Non-pigmented ciliary epithelial cell (primary cell): ENCODE measurements around the gene TTLL11.

ENCODE experiments used
- DNase-seq: peaks from one replicate; pipeline ENCODE4 v3.0.0-alpha.2; 2010; ENCODE audit warnings: low read depth

The TTLL11 gene

GRCh38 chr9:122110100-122110833 is 17.2 kb upstream of the TTLL11 start:
- DNase-seq: no peak

- no peak for DNase-seq
Measured at GRCh38 chr9:122109035-122109813, 16.1 kb upstream of the TTLL11 start.

GRCh38 chr9:122107291-122107805 is 14.2 kb upstream of the TTLL11 start:
- DNase-seq: no peak

GRCh38 chr9:122106576-122106975 is 13.5 kb upstream of the TTLL11 start:
- DNase-seq: no peak

GRCh38 chr9:122103985-122104384 is 10.9 kb upstream of the TTLL11 start:
- no peak for DNase-seq

GRCh38 chr9:122102156-122102555 is 9.0 kb upstream of the TTLL11 start:
- no peak for DNase-seq

GRCh38 chr9:122100756-122101155 is 7.6 kb upstream of the TTLL11 start:
- no peak for DNase-seq

GRCh38 chr9:122099271-122099869 is 6.3 kb upstream of the TTLL11 start:
- no peak for DNase-seq

- DNase-seq: no peak
Measured at GRCh38 chr9:122097679-122098315, 4.7 kb upstream of the TTLL11 start.

- no peak for DNase-seq
Measured at GRCh38 chr9:122096620-122097415, 3.7 kb upstream of the TTLL11 start.

GRCh38 chr9:122095010-122095767 is 2.1 kb upstream of the TTLL11 start:
- DNase-seq: peak; percentile 27

GRCh38 chr9:122091682-122092592 is 1.2 kb downstream of the TTLL11 start:
- DNase-seq: no peak

GRCh38 chr9:122090981-122091380 is 2.1 kb downstream of the TTLL11 start:
- no peak for DNase-seq

- DNase-seq: no peak
Measured at GRCh38 chr9:122090287-122090883, 2.7 kb downstream of the TTLL11 start.

GRCh38 chr9:122088880-122089706 is 4.0 kb downstream of the TTLL11 start:
- no peak for DNase-seq

GRCh38 chr9:122087406-122088200 is 5.5 kb downstream of the TTLL11 start:
- no peak for DNase-seq

GRCh38 chr9:122086873-122087272 is 6.2 kb downstream of the TTLL11 start:
- no peak for DNase-seq

GRCh38 chr9:122085260-122085659 is 7.8 kb downstream of the TTLL11 start:
- no peak for DNase-seq
